K562 (cell line): ENCODE data around the gene LRP1. TPM values are rescaled to one million over a fixed set of nuclear protein-coding genes. Genes with fewer than 3 reads are reported as not detected.
A peak's percentile ranks its signal among the peaks of the same experiment; 100 is the strongest.

Experiments
- ATF1 ChIP-seq, 2 experiments: fragments of 450-650 bp in 1 of 2; IDR thresholded peaks; 2 replicates each; pipeline ENCODE4 v1.6.1; 2016; ENCODE audit warnings: missing compliant biosample characterization in 1 of 2, missing genetic modification characterization in 1 of 2
- ATF7 ChIP-seq: fragments of 450-650 bp; IDR thresholded peaks from 2 replicates; pipeline ENCODE4 v1.7.1; 2014; ENCODE audit warnings: mild to moderate bottlenecking, moderate library complexity
- ELF2 ChIP-seq: fragments of 250-450 bp; sonication (Bioruptor Pico); IDR thresholded peaks from 2 replicates; pipeline ENCODE4 v1.5.0; 2021; ENCODE audit warnings: mild to moderate bottlenecking
- ILK ChIP-seq: fragments of 450-650 bp; IDR thresholded peaks from 2 replicates; pipeline ENCODE4 v1.6.1; 2016; ENCODE audit warnings: missing genetic modification characterization, low read depth, mild to moderate bottlenecking, missing compliant biosample characterization, moderate library complexity, borderline replicate concordance
- KAT7 ChIP-seq: sonication (generic); formaldehyde crosslinking; IDR thresholded peaks from 2 replicates; pipeline ENCODE4 v1.8.0; 2022; ENCODE audit warnings: missing genetic modification reagents, mild to moderate bottlenecking, borderline replicate concordance
- KLF13 ChIP-seq: fragments of 450-650 bp; IDR thresholded peaks from 2 replicates; pipeline ENCODE4 v1.6.1; 2016; ENCODE audit warnings: missing genetic modification characterization, low read depth, mild to moderate bottlenecking, missing compliant biosample characterization, moderate library complexity, borderline replicate concordance
- LARP7 ChIP-seq: fragments of 450-650 bp; IDR thresholded peaks from 2 replicates; pipeline ENCODE4 v1.6.1; 2016
- MEF2A ChIP-seq: IDR thresholded peaks from 2 replicates; pipeline ENCODE4 v1.6.1; 2011; ENCODE audit warnings: low read depth, mild to moderate bottlenecking, low read length, moderate library complexity; ENCODE audit not compliant: control insufficient read depth
- NR2F6 ChIP-seq: fragments of 450-650 bp; formaldehyde crosslinking; IDR thresholded peaks from 2 replicates; pipeline ENCODE4 v1.4.0; 2020; ENCODE audit warnings: mild to moderate bottlenecking
- NR4A1 ChIP-seq, 2 experiments: fragments of 250-450 bp in 1 of 2; fragments of 450-650 bp in 1 of 2; sonication (Bioruptor Pico) in 1 of 2; IDR thresholded peaks; 2 replicates each; pipeline versions ENCODE4 v1.4.0 to v1.6.1; 2016 to 2020; ENCODE audit warnings: mild to moderate bottlenecking in 2 of 2, missing compliant biosample characterization in 1 of 2, missing genetic modification characterization in 1 of 2, moderate library complexity in 1 of 2
- SREBF1 ChIP-seq: fragments of 150-350 bp; IDR thresholded peaks from 2 replicates; pipeline ENCODE4 v1.6.1; 2014; ENCODE audit warnings: antibody characterized with exemption, low read depth, low read length, borderline replicate concordance
- TCF15 ChIP-seq: fragments of 250-450 bp; sonication (Bioruptor Pico); IDR thresholded peaks from 2 replicates; pipeline ENCODE4 v1.8.0; 2022; ENCODE audit warnings: moderate library complexity, mild to moderate bottlenecking, inconsistent platforms
- XRCC4 ChIP-seq: IDR thresholded peaks from one replicate; pipeline ENCODE4 v1.6.1; 2011; ENCODE audit not compliant: insufficient read depth, insufficient read length; ENCODE audit errors: extremely low read depth
- ZBED1 ChIP-seq: IDR thresholded peaks from 2 replicates; pipeline ENCODE4 v1.6.1; 2014
- ZFP36 ChIP-seq: fragments of 150-350 bp; IDR thresholded peaks from 2 replicates; pipeline ENCODE4 v1.6.1; 2018; ENCODE audit warnings: low read length, low read depth; ENCODE audit not compliant: partially characterized antibody
- ZNF445 ChIP-seq: fragments of 250-450 bp; sonication (Bioruptor Pico); IDR thresholded peaks from 2 replicates; pipeline ENCODE4 v1.4.0; 2020; ENCODE audit warnings: low read depth, mild to moderate bottlenecking, moderate library complexity
- ZSCAN29 ChIP-seq: fragments of 450-650 bp; IDR thresholded peaks from 2 replicates; pipeline ENCODE4 v1.6.1; 2017
- polyA plus RNA-seq, 8 experiments: library from polyadenylated mRNA; depleted of rRNA in 4 of 8; stranded (reverse) in 5 of 8; unstranded in 3 of 8; fragments of >200 nt; fragmentation: Nextera tagmentation in 2 of 8; fragmentation: Illumina TruSeq in 1 of 8; extraction: Ambion mirVana in 2 of 8; extraction: Trizol in 1 of 8; gene quantifications; 2 replicates each; pipeline versions ENCODE4 v1.2.1 to v1.2.3, GENCODE V29; 2011 to 2014; ENCODE audit warnings: inconsistent platforms in 1 of 8, missing spikeins in 1 of 8
- total RNA-seq, 7 experiments: library from RNA; depleted of rRNA in 6 of 7; stranded (reverse); fragments of >200 nt in 6 of 7; fragmentation: Illumina TruSeq in 2 of 7; extraction: Trizol in 2 of 7; gene quantifications; 2 replicates each; pipeline versions ENCODE4 v1.2.1 to v1.2.3, GENCODE V29; 2011 to 2021; ENCODE audit warnings: low replicate concordance in 1 of 7
- TF ChIP-seq, protein P1 (sequence below), 2 experiments: fragments of 450-650 bp in 1 of 2; IDR thresholded peaks; 2 replicates each; pipeline ENCODE4 v1.6.1; 2011 to 2017; ENCODE audit warnings: low read depth in 2 of 2, antibody characterized with exemption in 1 of 2, borderline replicate concordance in 1 of 2, low read length in 1 of 2, mild to moderate bottlenecking in 1 of 2, mixed read lengths in 1 of 2; ENCODE audit not compliant: control insufficient read depth in 1 of 2

LRP1 gene
- total and polyA plus RNA-seq, 9 of the 15 experiments (the other 6 are each of a cell fraction or from before 2014, with no cell fraction given): 0.04 to 0.64 (median 0.19) TPM; not detected in 2

- TF ChIP-seq, protein P1, sequence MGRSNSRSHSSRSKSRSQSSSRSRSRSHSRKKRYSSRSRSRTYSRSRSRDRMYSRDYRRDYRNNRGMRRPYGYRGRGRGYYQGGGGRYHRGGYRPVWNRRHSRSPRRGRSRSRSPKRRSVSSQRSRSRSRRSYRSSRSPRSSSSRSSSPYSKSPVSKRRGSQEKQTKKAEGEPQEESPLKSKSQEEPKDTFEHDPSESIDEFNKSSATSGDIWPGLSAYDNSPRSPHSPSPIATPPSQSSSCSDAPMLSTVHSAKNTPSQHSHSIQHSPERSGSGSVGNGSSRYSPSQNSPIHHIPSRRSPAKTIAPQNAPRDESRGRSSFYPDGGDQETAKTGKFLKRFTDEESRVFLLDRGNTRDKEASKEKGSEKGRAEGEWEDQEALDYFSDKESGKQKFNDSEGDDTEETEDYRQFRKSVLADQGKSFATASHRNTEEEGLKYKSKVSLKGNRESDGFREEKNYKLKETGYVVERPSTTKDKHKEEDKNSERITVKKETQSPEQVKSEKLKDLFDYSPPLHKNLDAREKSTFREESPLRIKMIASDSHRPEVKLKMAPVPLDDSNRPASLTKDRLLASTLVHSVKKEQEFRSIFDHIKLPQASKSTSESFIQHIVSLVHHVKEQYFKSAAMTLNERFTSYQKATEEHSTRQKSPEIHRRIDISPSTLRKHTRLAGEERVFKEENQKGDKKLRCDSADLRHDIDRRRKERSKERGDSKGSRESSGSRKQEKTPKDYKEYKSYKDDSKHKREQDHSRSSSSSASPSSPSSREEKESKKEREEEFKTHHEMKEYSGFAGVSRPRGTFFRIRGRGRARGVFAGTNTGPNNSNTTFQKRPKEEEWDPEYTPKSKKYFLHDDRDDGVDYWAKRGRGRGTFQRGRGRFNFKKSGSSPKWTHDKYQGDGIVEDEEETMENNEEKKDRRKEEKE (IDR thresholded peaks at IDR 0.05; ENCODE audit: borderline replicate concordance in 1 of 2, control insufficient read depth in 1 of 2, low read depth in 2 of 2, low read length in 1 of 2): no peak
- TF ChIP-seq ZBED1: no peak
- no peak for TF ChIP-seq NR4A1 (CRISPR knock-in tag; IDR thresholded peaks at IDR 0.05)
- 0 out of 2 replicates have a peak, but pooled peaks have one; percentile 27 for TF ChIP-seq NR4A1 (tag; IDR thresholded peaks at IDR 0.05)
- TF ChIP-seq SREBF1: no peak
- no peak for TF ChIP-seq MEF2A
- TF ChIP-seq ZNF445 (CRISPR knock-in tag): no peak
- peak; percentile 49; the same call in 1 of the 2 replicates for TF ChIP-seq ATF7
- TF ChIP-seq ELF2: no peak
- TF ChIP-seq ATF1 (CRISPR knock-in tag; IDR thresholded peaks at IDR 0.05): no peak
- no peak for TF ChIP-seq ATF1 (tag; IDR thresholded peaks at IDR 0.05)
- no peak for TF ChIP-seq ILK (tag)
- TF ChIP-seq ZSCAN29: no peak
- TF ChIP-seq ZFP36: no peak
- no peak for TF ChIP-seq NR2F6 (CRISPR knock-in tag)
- no peak; the same call in 1 of the 2 replicates for TF ChIP-seq KAT7 (CRISPR knock-in tag)
- no peak for TF ChIP-seq TCF15 (CRISPR knock-in tag)
- no peak for TF ChIP-seq KLF13 (tag)
- TF ChIP-seq XRCC4: no peak
- no peak for TF ChIP-seq LARP7
Observed at GRCh38 chr12:57127101-57127725, 1.1 kb upstream of the LRP1 start (continued).
